ENCODE results near the gene PAX7. TPM values are rescaled to one million over a fixed set of nuclear protein-coding genes. Genes with fewer than 3 reads are reported as not detected.

Gene PAX7
- total RNA-seq, 4 donors from 2014 or later, result 1.8 to 5.1 (median 3.9) TPM

- H3K4me3 ChIP-seq, result no peak overlapping the region
- no peaks in the 10 kb centered on the region for H3K9me3 ChIP-seq
- no peaks in the 10 kb centered on the region for H3K36me3 ChIP-seq
- H3K27me3 ChIP-seq, result peaks cover 0 to 10% (median 0%) of the 10 kb centered on the region in 3 donors
- no peak overlapping the region for H3K27ac ChIP-seq
- intact Hi-C loops (cut with DNase I; ENCODE audit: low total_unique reads), result no loop called here
- DNase-seq (no peak), ATAC-seq (no peak)
- H3K4me1 ChIP-seq, result no peaks in the 10 kb centered on the region
- TF ChIP-seq CTCF (IDR thresholded peaks at IDR 0.05 in 4 of 5, conservative IDR thresholded peaks at IDR 0.05 in 1 of 5) (no peak), POLR2A (IDR thresholded peaks at IDR 0.05) (no peak)
- in situ Hi-C loops (cut with MboI; ENCODE audit: low sequenced_read_pairs in 4 of 4), result no loop called here
Observed at GRCh38 chr1:18707696-18708257, 77.1 kb downstream of the PAX7 start.

GRCh38 chr1:18710002-18710401, 79.4 kb downstream of the PAX7 start:
- no peak overlapping the region for H3K4me3 ChIP-seq
- no peak overlapping the region for H3K27ac ChIP-seq
- no peak for TF ChIP-seq CTCF (IDR thresholded peaks at IDR 0.05 in 4 of 5, conservative IDR thresholded peaks at IDR 0.05 in 1 of 5)
- TF ChIP-seq POLR2A (IDR thresholded peaks at IDR 0.05), result no peak
- ATAC-seq (no peak), DNase-seq (no peak)
- H3K36me3 ChIP-seq, result no peaks in the 10 kb centered on the region
- H3K4me1 ChIP-seq, result no peaks in the 10 kb centered on the region
- peaks cover 0 to 7% (median 0%) of the 10 kb centered on the region in 3 donors for H3K27me3 ChIP-seq
- in situ Hi-C loops (cut with MboI; ENCODE audit: low sequenced_read_pairs in 4 of 4), result no loop called here
- H3K9me3 ChIP-seq, result no peaks in the 10 kb centered on the region
- intact Hi-C loops (cut with DNase I; ENCODE audit: low total_unique reads), result no loop called here

- no peak overlapping the region for H3K4me3 ChIP-seq
- H3K36me3 ChIP-seq, result no peaks in the 10 kb centered on the region
- DNase-seq (no peak), ATAC-seq (no peak)
- no peaks in the 10 kb centered on the region for H3K4me1 ChIP-seq
- H3K27me3 ChIP-seq, result peaks cover 0 to 13% (median 0%) of the 10 kb centered on the region in 3 donors
- no peaks in the 10 kb centered on the region for H3K9me3 ChIP-seq
- intact Hi-C loops (cut with DNase I; ENCODE audit: low total_unique reads) (no loop called here), in situ Hi-C loops (cut with MboI; ENCODE audit: low sequenced_read_pairs in 4 of 4) (no loop called here)
- H3K27ac ChIP-seq, result no peak overlapping the region
- TF ChIP-seq CTCF (IDR thresholded peaks at IDR 0.05 in 4 of 5, conservative IDR thresholded peaks at IDR 0.05 in 1 of 5), result no peak
- TF ChIP-seq POLR2A (IDR thresholded peaks at IDR 0.05), result no peak
Observed at GRCh38 chr1:18711003-18711402, 80.4 kb downstream of the PAX7 start.

GRCh38 chr1:18711536-18712251, 81.0 kb downstream of the PAX7 start:
- Histone ChIP-seq H3K4me3 (no peak overlapping the region), H3K27me3 (peaks cover 0 to 12% (median 0%) of the 10 kb centered on the region in 3 donors), H3K27ac (no peak overlapping the region), H3K9me3 (no peaks in the 10 kb centered on the region), H3K4me1 (no peaks in the 10 kb centered on the region), H3K36me3 (no peaks in the 10 kb centered on the region)
- intact Hi-C loops (cut with DNase I; ENCODE audit: low total_unique reads) (no loop called here), in situ Hi-C loops (cut with MboI; ENCODE audit: low sequenced_read_pairs in 4 of 4) (no loop called here)
- no peak for DNase-seq
- TF ChIP-seq CTCF (IDR thresholded peaks at IDR 0.05 in 4 of 5, conservative IDR thresholded peaks at IDR 0.05 in 1 of 5) (no peak), POLR2A (IDR thresholded peaks at IDR 0.05) (no peak)
- ATAC-seq, result no peak
